GM19438 (cell line): ENCODE data around the gene CD81.

Experiments
- ATAC-seq: cut with Tn5 transposase; IDR thresholded peaks from one replicate; pipeline ENCODE4 v1.9.1; 2021; ENCODE audit warnings: low read depth; ENCODE audit not compliant: unreplicated experiment

CD81 gene

GRCh38 chr11:2388431-2389376, 11.6 kb downstream of the CD81 start:
- no peak for ATAC-seq

DNA sequence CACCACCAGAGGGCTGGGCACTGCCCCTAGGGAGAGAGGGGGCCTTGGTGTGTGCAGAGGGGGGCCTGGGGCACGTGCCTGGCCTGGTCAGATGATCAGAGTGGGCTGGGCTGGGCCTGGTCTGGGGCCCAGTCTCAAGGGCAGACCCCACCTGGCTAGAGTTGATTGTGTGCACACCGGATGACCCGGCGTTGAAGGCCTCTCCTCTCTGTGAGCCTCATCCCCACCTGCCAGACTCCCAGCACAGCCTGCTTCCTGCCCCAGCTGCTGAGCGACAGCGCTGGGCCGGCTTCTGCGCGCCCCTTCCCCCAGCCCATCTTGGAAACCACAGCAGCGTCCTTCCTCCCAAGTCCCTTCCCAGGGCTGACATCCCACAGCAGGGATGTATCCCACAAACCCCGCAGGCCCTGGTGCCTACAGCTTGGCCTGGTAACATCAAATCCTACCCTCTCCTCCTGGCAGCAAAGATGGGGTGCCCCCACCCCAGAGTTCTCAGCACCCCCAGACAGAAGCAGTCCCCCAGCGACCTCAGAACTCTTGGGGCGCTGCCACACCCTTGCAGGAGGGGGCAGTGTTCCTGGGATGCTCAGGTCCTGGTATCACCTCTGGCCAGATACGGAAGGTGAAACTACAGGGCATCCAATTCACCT, 12.4 kb downstream of the CD81 start:
- ATAC-seq = no peak

DNA sequence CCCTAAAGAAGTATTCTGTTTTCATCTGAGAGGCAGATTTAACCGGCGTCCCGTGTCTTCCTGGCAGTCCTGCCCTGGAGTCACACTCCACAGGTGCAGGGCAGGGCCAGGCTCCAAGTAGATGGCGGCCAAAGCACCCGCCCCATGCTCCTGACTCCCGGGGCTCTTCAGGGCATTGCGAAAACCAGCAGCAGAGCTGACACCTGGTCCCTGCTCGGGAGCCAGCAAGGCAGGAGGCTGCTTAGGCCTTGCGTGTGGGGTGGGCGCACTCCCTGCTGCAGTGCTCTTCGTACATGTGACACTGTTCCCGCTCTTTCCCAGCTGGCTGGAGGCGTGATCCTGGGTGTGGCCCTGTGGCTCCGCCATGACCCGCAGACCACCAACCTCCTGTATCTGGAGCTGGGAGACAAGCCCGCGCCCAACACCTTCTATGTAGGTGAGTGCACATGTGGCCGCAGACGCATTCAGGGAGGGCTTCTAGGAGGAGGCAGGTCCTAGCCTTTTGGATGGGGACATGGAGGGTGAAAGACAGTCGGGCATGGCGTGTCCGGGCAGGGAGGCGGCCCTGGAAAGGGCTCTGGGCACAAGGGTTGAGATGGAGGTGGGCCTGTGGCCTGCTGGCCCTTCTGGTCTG, 13.1 kb downstream of the CD81 start:
- ATAC-seq = no peak

- no peak for ATAC-seq
Measured at GRCh38 chr11:2390725-2391151, 13.6 kb downstream of the CD81 start.

GRCh38 chr11:2391181-2391975, 14.3 kb downstream of the CD81 start:
- no peak for ATAC-seq

DNA sequence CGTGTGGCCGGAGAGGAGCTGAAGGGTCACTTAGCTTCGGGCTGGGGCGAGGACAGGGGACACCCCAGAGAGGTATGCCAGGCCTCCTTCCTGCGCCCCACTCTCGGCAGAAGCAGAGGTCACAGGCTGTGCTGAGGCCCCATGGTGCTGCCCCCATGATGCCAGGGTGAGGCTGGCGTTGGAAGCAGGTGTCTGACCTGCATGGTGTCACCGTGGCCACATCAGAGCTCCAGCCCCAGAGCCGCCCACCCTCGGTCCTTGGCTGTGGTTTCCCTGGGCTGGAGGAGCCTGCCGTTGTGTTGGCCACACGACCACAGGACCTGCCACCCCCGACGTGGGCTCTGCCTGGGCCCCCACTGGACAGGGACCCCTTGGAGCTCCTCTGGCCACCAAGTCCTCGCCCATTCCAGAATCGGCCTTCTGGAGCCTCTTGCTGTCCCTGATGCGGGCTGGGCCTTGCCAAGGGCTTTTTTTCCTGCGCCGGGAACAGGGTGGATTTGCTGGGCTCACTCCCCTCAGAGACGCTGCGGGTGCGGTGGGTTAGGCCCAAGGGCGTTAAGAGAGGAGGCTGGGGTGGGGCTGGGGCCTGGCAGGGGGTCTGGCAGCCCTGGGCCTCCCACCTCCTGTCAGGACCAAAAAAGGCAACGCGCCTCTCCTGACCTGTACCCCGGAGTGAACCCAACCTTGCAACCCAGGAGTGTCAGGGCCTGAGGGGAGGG, 15.3 kb downstream of the CD81 start:
- ATAC-seq = no peak

- ATAC-seq = no peak
Measured at GRCh38 chr11:2393111-2393868, 16.2 kb downstream of the CD81 start.

- no peak for ATAC-seq
Measured at GRCh38 chr11:2393941-2394817, 17.1 kb downstream of the CD81 start.

- ATAC-seq = no peak
Measured at GRCh38 chr11:2394818-2395105, 17.7 kb downstream of the CD81 start.

DNA sequence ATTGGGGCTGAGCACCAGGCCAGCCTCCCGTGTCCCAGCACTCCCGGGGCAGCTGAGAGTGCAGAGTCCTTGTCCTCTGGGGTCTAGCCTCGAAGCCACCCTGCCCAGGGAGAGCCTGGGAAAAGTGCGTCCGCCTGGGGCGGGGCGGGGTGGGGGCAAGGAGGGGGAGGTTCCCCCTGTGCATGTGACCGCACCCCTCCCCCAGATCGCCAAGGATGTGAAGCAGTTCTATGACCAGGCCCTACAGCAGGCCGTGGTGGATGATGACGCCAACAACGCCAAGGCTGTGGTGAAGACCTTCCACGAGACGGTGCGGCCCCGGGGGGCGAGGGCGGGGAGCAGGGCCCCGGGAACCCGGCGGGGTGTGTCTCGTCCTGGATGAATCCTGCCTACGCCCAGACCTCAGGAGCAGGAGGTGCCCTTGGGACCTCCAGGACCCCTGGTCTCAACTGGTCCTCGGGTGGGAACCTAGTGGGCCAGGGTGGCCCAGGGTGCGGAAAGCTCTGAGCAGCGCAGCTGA, 18.2 kb downstream of the CD81 start:
- no peak for ATAC-seq

GRCh38 chr11:2395856-2396255, 18.7 kb downstream of the CD81 start:
- no peak for ATAC-seq

GRCh38 chr11:2396471-2396870, 19.4 kb downstream of the CD81 start:
- no peak for ATAC-seq

- ATAC-seq = no peak
Measured at GRCh38 chr11:2397005-2397404, 19.9 kb downstream of the CD81 start.

- no peak for ATAC-seq
Measured at GRCh38 chr11:2398664-2399355, 21.7 kb downstream of the CD81 start.

- ATAC-seq = peak; percentile 1
Measured at GRCh38 chr11:2399488-2400068, 22.5 kb downstream of the CD81 start.

GRCh38 chr11:2400069-2400761, 23.1 kb downstream of the CD81 start, which contains the start of gene TSSC4:
TSSC4 (plus strand) TSS chr11:2400750; CDS start chr11:2402634, 1,884 bp downstream.
- ATAC-seq = peak; percentile 81
